SK-N-MC (cell line): ENCODE measurements around the gene LRPAP1.

Experiments
- EZH2 ChIP-seq: fragments of 200-600 bp; sonication (generic); IDR thresholded peaks from one replicate; pipeline ENCODE4 v1.6.1; 2017; ENCODE audit warnings: antibody characterized with exemption
- POLR2AphosphoS5 ChIP-seq: IDR thresholded peaks from 2 replicates; pipeline ENCODE4 v1.6.1; 2012; ENCODE audit warnings: mild to moderate bottlenecking, low read depth, low read length, borderline replicate concordance

GRCh38 chr4:3502941-3503936, 29.0 kb downstream of the LRPAP1 start:
- TF ChIP-seq POLR2AphosphoS5: no peak
- no peak for TF ChIP-seq EZH2
